Measurements from ENCODE around the gene JUNB. TPM values are rescaled to one million over a fixed set of nuclear protein-coding genes. Genes with fewer than 3 reads are reported as not detected.

The JUNB gene
- total and polyA plus RNA-seq, 2 of the 13 experiments (the other 11 are each of a cell fraction or from before 2014, with no cell fraction given), result 7.7 to 8.2 TPM

GRCh38 chr19:12777217-12778016, 13.9 kb upstream of the JUNB start (continued):
- TF ChIP-seq ADNP (CRISPR knock-in tag; IDR thresholded peaks at IDR 0.05) (no peak), REPIN1 (CRISPR knock-in tag; IDR thresholded peaks at IDR 0.05; ENCODE audit: borderline replicate concordance, low read depth) (no peak), ATF4 (CRISPR knock-in tag; IDR thresholded peaks at IDR 0.05) (no peak), DBP (CRISPR knock-in tag; IDR thresholded peaks at IDR 0.05; ENCODE audit: not compliant biosample characterization) (no peak), MIER3 (CRISPR knock-in tag; IDR thresholded peaks at IDR 0.05; ENCODE audit: borderline replicate concordance) (no peak), KDM2A (CRISPR knock-in tag; IDR thresholded peaks at IDR 0.05; ENCODE audit: borderline replicate concordance, low read depth) (0 out of 2 replicates have a peak, but pooled peaks have one; percentile 67), REXO4 (CRISPR knock-in tag; IDR thresholded peaks at IDR 0.05; ENCODE audit: borderline replicate concordance) (no peak), ZNF839 (CRISPR knock-in tag; IDR thresholded peaks at IDR 0.05; ENCODE audit: borderline replicate concordance) (no peak), RBAK (CRISPR knock-in tag; IDR thresholded peaks at IDR 0.05) (no peak), HOXA9 (CRISPR knock-in tag; IDR thresholded peaks at IDR 0.05; ENCODE audit: borderline replicate concordance) (no peak), ZNF75D (CRISPR knock-in tag; IDR thresholded peaks at IDR 0.05; ENCODE audit: borderline replicate concordance) (no peak), ZNF570 (CRISPR knock-in tag; IDR thresholded peaks at IDR 0.05; ENCODE audit: borderline replicate concordance) (no peak), ZNF101 (CRISPR knock-in tag; IDR thresholded peaks at IDR 0.05; ENCODE audit: borderline replicate concordance, low read depth) (no peak), BCLAF1 (IDR thresholded peaks at IDR 0.05) (no peak), GATA4 (IDR thresholded peaks at IDR 0.05; ENCODE audit: borderline replicate concordance, low read depth) (no peak), KLF9 (CRISPR knock-in tag; IDR thresholded peaks at IDR 0.05; ENCODE audit: low read depth) (no peak), GATAD2A (CRISPR knock-in tag; IDR thresholded peaks at IDR 0.05) (no peak; the same call in 1 of the 2 replicates), ZBED4 (CRISPR knock-in tag; IDR thresholded peaks at IDR 0.05; ENCODE audit: borderline replicate concordance) (0 out of 2 replicates have a peak, but pooled peaks have one; percentile 34)

All from HepG2 (cell line).